Liver (tissue), 9 donors: Measurements from ENCODE around the gene FAM219A. TPM values are rescaled to one million over a fixed set of nuclear protein-coding genes. Genes with fewer than 3 reads are reported as not detected.

ENCODE experiments used
- DNase-seq: peaks from one replicate; pipeline ENCODE4 v3.0.0-alpha.2; 2017; ENCODE audit warnings: low spot score
- H3K27ac ChIP-seq, 2 donors: one replicate each; pipeline ENCODE4 v1.7.0; 2013; ENCODE audit warnings: inconsistent platforms in 2 of 2, low read length in 2 of 2, control low read depth in 1 of 2, low read depth in 1 of 2, mild to moderate bottlenecking in 1 of 2
- H3K27me3 ChIP-seq, 4 donors: one replicate each; pipeline versions ENCODE4 v1.6.1 to v1.7.0; 2013; ENCODE audit warnings: low read length in 3 of 4, inconsistent platforms in 1 of 4, mild to moderate bottlenecking in 1 of 4, moderate library complexity in 1 of 4; ENCODE audit not compliant: control insufficient read depth in 4 of 4, insufficient read depth in 4 of 4
- H3K36me3 ChIP-seq, 4 donors: one replicate each; pipeline versions ENCODE4 v1.6.1 to v1.7.0; 2013; ENCODE audit warnings: low read length in 3 of 4, mild to moderate bottlenecking in 3 of 4, low read depth in 1 of 4, moderate library complexity in 1 of 4; ENCODE audit not compliant: control insufficient read depth in 4 of 4, insufficient read depth in 3 of 4
- H3K4me1 ChIP-seq, 4 donors: one replicate each; pipeline versions ENCODE4 v1.6.1 to v1.7.0; 2013; ENCODE audit warnings: low read length in 3 of 4, mild to moderate bottlenecking in 3 of 4, moderate library complexity in 1 of 4; ENCODE audit not compliant: control insufficient read depth in 4 of 4, insufficient read depth in 4 of 4
- H3K4me3 ChIP-seq, 3 donors: one replicate each; pipeline versions ENCODE4 v1.6.1 to v1.7.0; 2013; ENCODE audit warnings: low read length in 3 of 3, control low read depth in 1 of 3, low read depth in 1 of 3, mild to moderate bottlenecking in 1 of 3
- H3K9ac ChIP-seq, 2 donors: one replicate each; pipeline ENCODE4 v1.7.0; 2013; ENCODE audit warnings: low read length in 2 of 2, mild to moderate bottlenecking in 2 of 2, moderate library complexity in 2 of 2, control low read depth in 1 of 2, low read depth in 1 of 2
- H3K9me3 ChIP-seq, 4 donors: one replicate each; pipeline versions ENCODE4 v1.6.1 to v1.7.0; 2013; ENCODE audit warnings: low read length in 3 of 4; ENCODE audit not compliant: control insufficient read depth in 4 of 4
- ATF3 ChIP-seq: IDR thresholded peaks from 2 replicates; pipeline ENCODE4 v1.6.1; 2016; ENCODE audit warnings: antibody characterized with exemption
- CTCF ChIP-seq: fragments of 150-350 bp; IDR thresholded peaks from 2 replicates; pipeline ENCODE4 v1.5.1; 2017; ENCODE audit warnings: improper control_type of control experiment, low read depth, low read length; ENCODE audit not compliant: missing input control
- EGR1 ChIP-seq, 2 donors: IDR thresholded peaks; 2 replicates each; pipeline ENCODE4 v1.6.1; 2016 to 2018; ENCODE audit warnings: antibody characterized with exemption in 2 of 2, low read depth in 2 of 2
- FOXA1 ChIP-seq: IDR thresholded peaks from 2 replicates; pipeline ENCODE4 v1.6.1; 2016; ENCODE audit warnings: antibody characterized with exemption
- FOXA2 ChIP-seq: IDR thresholded peaks from 2 replicates; pipeline ENCODE4 v1.6.1; 2016; ENCODE audit warnings: antibody characterized with exemption
- GABPA ChIP-seq, 2 donors: IDR thresholded peaks in 1 of 2; conservative IDR thresholded peaks in 1 of 2; 2 replicates each; pipeline ENCODE4 v1.6.1; 2016; ENCODE audit warnings: antibody characterized with exemption in 2 of 2, mild to moderate bottlenecking in 1 of 2, moderate library complexity in 1 of 2
- HNF4A ChIP-seq, 2 donors: conservative IDR thresholded peaks; 2 replicates each; pipeline ENCODE4 v1.6.1; 2016; ENCODE audit warnings: antibody characterized with exemption in 2 of 2, mild to moderate bottlenecking in 2 of 2
- HNF4G ChIP-seq: IDR thresholded peaks from 2 replicates; pipeline ENCODE4 v1.6.1; 2016; ENCODE audit warnings: antibody characterized with exemption
- JUND ChIP-seq, 2 donors: IDR thresholded peaks; 2 replicates each; pipeline ENCODE4 v1.6.1; 2016; ENCODE audit warnings: antibody characterized with exemption in 2 of 2
- MAX ChIP-seq: IDR thresholded peaks from 2 replicates; pipeline ENCODE4 v1.6.1; 2016; ENCODE audit warnings: antibody characterized with exemption
- NR2F2 ChIP-seq: IDR thresholded peaks from 2 replicates; pipeline ENCODE4 v1.6.1; 2016; ENCODE audit warnings: antibody characterized with exemption
- RAD21 ChIP-seq, 2 donors: IDR thresholded peaks; 2 replicates each; pipeline ENCODE4 v1.6.1; 2016; ENCODE audit warnings: antibody characterized with exemption in 2 of 2, mild to moderate bottlenecking in 2 of 2
- REST ChIP-seq: IDR thresholded peaks from 2 replicates; pipeline ENCODE4 v1.6.1; 2016; ENCODE audit warnings: antibody characterized with exemption, mild to moderate bottlenecking
- RXRA ChIP-seq, 2 donors: IDR thresholded peaks; 2 replicates each; pipeline ENCODE4 v1.6.1; 2017 to 2018; ENCODE audit warnings: antibody characterized with exemption in 2 of 2, mild to moderate bottlenecking in 1 of 2
- SP1 ChIP-seq: IDR thresholded peaks from 2 replicates; pipeline ENCODE4 v1.6.1; 2018; ENCODE audit warnings: antibody characterized with exemption, mild to moderate bottlenecking
- TAF1 ChIP-seq: conservative IDR thresholded peaks from 2 replicates; pipeline ENCODE4 v1.6.1; 2016; ENCODE audit warnings: antibody characterized with exemption, mild to moderate bottlenecking
- YY1 ChIP-seq: IDR thresholded peaks from 2 replicates; pipeline ENCODE4 v1.6.1; 2016; ENCODE audit warnings: antibody characterized with exemption, mild to moderate bottlenecking
- ZBTB33 ChIP-seq: IDR thresholded peaks from 2 replicates; pipeline ENCODE4 v1.6.1; 2016; ENCODE audit warnings: antibody characterized with exemption
- WGBS: extraction: QIAGEN DNeasy Blood & Tissue Kit; methylation state at CpG from one replicate; pipeline ENCODE4 v1.1.7; 2013; 5-methylcytosine and 5-hydroxymethylcytosine counted together
- polyA plus RNA-seq, 2 donors: library from polyadenylated mRNA; stranded (reverse) in 1 of 2; unstranded in 1 of 2; fragments of 200-250 nt in 1 of 2; fragments of >200 nt in 1 of 2; fragmentation: Nextera tagmentation in 1 of 2; extraction: Ambion mirVana in 1 of 2; gene quantifications; one replicate each; pipeline versions ENCODE4 v1.2.1 to v1.2.3, GENCODE V29; 2013 to 2015
- total RNA-seq, 2 donors: library from RNA; depleted of rRNA; stranded (reverse); fragments of >200 nt; gene quantifications; one replicate each; pipeline ENCODE4 v1.2.3, GENCODE V29; 2014
- donor health status: healthy.
- donor health status: healthy.
- donor health status: healthy.
- donor health status: healthy.
- donor health status: healthy.

FAM219A gene
- total and polyA plus RNA-seq, 4 donors = 1.6 to 3.6 (median 2.4) TPM

- Histone ChIP-seq H3K27me3 (no peaks in the 10 kb centered on the region), H3K9me3 (no peaks in the 10 kb centered on the region), H3K36me3 (no peaks in the 10 kb centered on the region), H3K4me3 (no peak overlapping the region), H3K4me1 (peaks cover 0 to 8% (median 4%) of the 10 kb centered on the region in 4 donors), H3K27ac (no peak overlapping the region), H3K9ac (no peak overlapping the region)
- WGBS = 94% methylated on average over 4 of the region's 4 CpGs
- DNase-seq = no peak
- TF ChIP-seq ZBTB33 (no peak), SP1 (no peak), EGR1 (IDR thresholded peaks at IDR 0.05; ENCODE audit: low read depth in 2 of 2) (no peak), HNF4G (no peak), JUND (IDR thresholded peaks at IDR 0.05) (no peak), REST (no peak), HNF4A (conservative IDR thresholded peaks at IDR 0.05) (no peak), CTCF (no peak), YY1 (no peak), RXRA (IDR thresholded peaks at IDR 0.05) (no peak), TAF1 (no peak), ATF3 (no peak), FOXA1 (no peak), RAD21 (IDR thresholded peaks at IDR 0.05) (no peak), FOXA2 (no peak), GABPA (IDR thresholded peaks at IDR 0.05 in 1 of 2, conservative IDR thresholded peaks at IDR 0.05 in 1 of 2) (no peak), NR2F2 (no peak), MAX (no peak)
Observed at GRCh38 chr9:34387239-34387638, 71.1 kb downstream of the FAM219A start.
